WTC11 (cell line): ENCODE results near the gene CMC2. TPM values are rescaled to one million over a fixed set of nuclear protein-coding genes. Genes with fewer than 3 reads are reported as not detected.

Experiments
- ATAC-seq: fragments of 200-7000 bp; cut with Tn5 transposase; 2 replicates; pipeline ENCODE4 v1.10.0; 2021; ENCODE audit warnings: mild to moderate bottlenecking, moderate library complexity
- CTCF ChIA-PET: fragments of 300-600 bp; sonication (Branson Sonifier 250); formaldehyde crosslinking; loops from one replicate; lab custom pipeline; 2021; ENCODE audit warnings: antibody characterized with exemption; lab: Charles Lee
- POLR2A ChIA-PET: fragments of 350-600 bp; sonication (Branson Sonifier 250); formaldehyde crosslinking; loops from one replicate; lab custom pipeline; 2021; ENCODE audit warnings: antibody characterized with exemption; lab: Charles Lee
- DNase-seq: peaks from one replicate; pipeline ENCODE4 v3.0.0; 2021; ENCODE audit warnings: low spot score
- H3K27ac Mint-ChIP-seq: 2 replicates; pipeline ENCODE4 v1.8.0; 2021; ENCODE audit warnings: mixed read lengths
- H3K27me3 Mint-ChIP-seq: 2 replicates; pipeline ENCODE4 v1.8.0; 2021; ENCODE audit warnings: low read depth, mild to moderate bottlenecking, moderate library complexity, mixed read lengths
- H3K36me3 Mint-ChIP-seq: 2 replicates; pipeline ENCODE4 v1.8.0; 2021; ENCODE audit warnings: mixed read lengths
- H3K4me1 Mint-ChIP-seq: 2 replicates; pipeline ENCODE4 v1.8.0; 2022; ENCODE audit warnings: mixed read lengths
- H3K4me3 Mint-ChIP-seq: 2 replicates; pipeline ENCODE4 v1.8.0; 2021; ENCODE audit warnings: mild to moderate bottlenecking, moderate library complexity, mixed read lengths
- H3K9me3 Mint-ChIP-seq: 2 replicates; pipeline ENCODE4 v1.8.0; 2021; ENCODE audit warnings: mixed read lengths
- FOXJ3 ChIP-seq: sonication (generic); formaldehyde crosslinking; IDR thresholded peaks from 2 replicates; pipeline ENCODE4 v1.9.0; 2021; ENCODE audit warnings: missing genetic modification reagents, mild to moderate bottlenecking, borderline replicate concordance
- FOXP1 ChIP-seq: sonication (generic); formaldehyde crosslinking; IDR thresholded peaks from 2 replicates; pipeline ENCODE4 v1.8.0; 2022; ENCODE audit warnings: missing genetic modification reagents, mild to moderate bottlenecking, moderate library complexity, borderline replicate concordance
- JUN ChIP-seq: sonication (generic); formaldehyde crosslinking; IDR thresholded peaks from 2 replicates; pipeline ENCODE4 v1.8.0; 2023; ENCODE audit warnings: mild to moderate bottlenecking, missing genetic modification reagents
- KAT7 ChIP-seq: sonication (generic); formaldehyde crosslinking; IDR thresholded peaks from 2 replicates; pipeline ENCODE4 v1.8.1; 2023; ENCODE audit warnings: missing genetic modification reagents, mild to moderate bottlenecking, borderline replicate concordance
- NFATC4 ChIP-seq: fragments of 250-450 bp; sonication (Bioruptor Pico); IDR thresholded peaks from 2 replicates; pipeline ENCODE4 v1.9.0; 2021; ENCODE audit warnings: mild to moderate bottlenecking
- NR2C2 ChIP-seq: sonication (generic); formaldehyde crosslinking; IDR thresholded peaks from 2 replicates; pipeline ENCODE4 v1.8.0; 2022; ENCODE audit warnings: mild to moderate bottlenecking, missing genetic modification reagents
- OVOL2 ChIP-seq: fragments of 250-450 bp; sonication (Bioruptor Pico); IDR thresholded peaks from 2 replicates; pipeline ENCODE4 v1.9.0; 2021; ENCODE audit warnings: mild to moderate bottlenecking, borderline replicate concordance
- TEAD1 ChIP-seq: sonication (generic); formaldehyde crosslinking; IDR thresholded peaks from 2 replicates; pipeline ENCODE4 v1.8.0; 2022; ENCODE audit warnings: mild to moderate bottlenecking, missing genetic modification reagents
- TP53 ChIP-seq: sonication (generic); formaldehyde crosslinking; IDR thresholded peaks from 2 replicates; pipeline ENCODE4 v1.8.1; 2023; ENCODE audit warnings: mild to moderate bottlenecking, missing genetic modification reagents
- ZBTB21 ChIP-seq: sonication (generic); formaldehyde crosslinking; IDR thresholded peaks from 2 replicates; pipeline ENCODE4 v1.8.1; 2023; ENCODE audit warnings: mild to moderate bottlenecking, missing genetic modification reagents, borderline replicate concordance
- ZNF219 ChIP-seq: sonication (generic); formaldehyde crosslinking; IDR thresholded peaks from 2 replicates; pipeline ENCODE4 v1.8.0; 2023; ENCODE audit warnings: missing genetic modification reagents, mild to moderate bottlenecking, borderline replicate concordance
- ZNF232 ChIP-seq: sonication (generic); formaldehyde crosslinking; IDR thresholded peaks from 2 replicates; pipeline ENCODE4 v1.8.0; 2022; ENCODE audit warnings: mild to moderate bottlenecking, missing genetic modification reagents
- ZNF396 ChIP-seq: fragments of 250-450 bp; sonication (Bioruptor Pico); IDR thresholded peaks from 2 replicates; pipeline ENCODE4 v1.8.0; 2021; ENCODE audit warnings: mild to moderate bottlenecking, moderate library complexity, borderline replicate concordance
- ZNF423 ChIP-seq: fragments of 250-450 bp; sonication (Bioruptor Pico); IDR thresholded peaks from 2 replicates; pipeline ENCODE4 v2.1.2; 2022; ENCODE audit warnings: mild to moderate bottlenecking, moderate library complexity
- total RNA-seq: library from RNA; stranded (reverse); gene quantifications from 3 replicates; pipeline ENCODE4 v1.2.3, GENCODE V29; 2021
- TF ChIP-seq, protein P1 (sequence below): sonication (generic); formaldehyde crosslinking; IDR thresholded peaks from 2 replicates; pipeline ENCODE4 v1.8.0; 2022; ENCODE audit warnings: mild to moderate bottlenecking, missing genetic modification reagents
- TF ChIP-seq, protein P2 (sequence below): sonication (generic); formaldehyde crosslinking; IDR thresholded peaks from 2 replicates; pipeline ENCODE4 v1.8.1; 2023; ENCODE audit warnings: mild to moderate bottlenecking, moderate library complexity, missing genetic modification reagents
- TF ChIP-seq, protein P3 (sequence below): sonication (generic); formaldehyde crosslinking; IDR thresholded peaks from 2 replicates; pipeline ENCODE4 v1.8.1; 2022; ENCODE audit warnings: low read depth, missing genetic modification reagents, borderline replicate concordance
- TF ChIP-seq, protein P4 (sequence below): sonication (generic); formaldehyde crosslinking; IDR thresholded peaks from 2 replicates; pipeline ENCODE4 v1.8.1; 2022; ENCODE audit warnings: low read depth, mild to moderate bottlenecking, moderate library complexity, missing genetic modification reagents, borderline replicate concordance
- TF ChIP-seq, protein P5 (sequence below): sonication (generic); formaldehyde crosslinking; IDR thresholded peaks from 2 replicates; pipeline ENCODE4 v1.8.0; 2022; ENCODE audit warnings: mild to moderate bottlenecking, missing genetic modification reagents
- TF ChIP-seq, protein P6 (sequence below): sonication (generic); formaldehyde crosslinking; conservative IDR thresholded peaks from 2 replicates; pipeline ENCODE4 v1.8.1; 2023; ENCODE audit warnings: mild to moderate bottlenecking, low read depth, missing genetic modification reagents, moderate library complexity

CMC2 gene
- total RNA-seq, 1 experiment from 2014 or later, result 78.9 TPM

DNA sequence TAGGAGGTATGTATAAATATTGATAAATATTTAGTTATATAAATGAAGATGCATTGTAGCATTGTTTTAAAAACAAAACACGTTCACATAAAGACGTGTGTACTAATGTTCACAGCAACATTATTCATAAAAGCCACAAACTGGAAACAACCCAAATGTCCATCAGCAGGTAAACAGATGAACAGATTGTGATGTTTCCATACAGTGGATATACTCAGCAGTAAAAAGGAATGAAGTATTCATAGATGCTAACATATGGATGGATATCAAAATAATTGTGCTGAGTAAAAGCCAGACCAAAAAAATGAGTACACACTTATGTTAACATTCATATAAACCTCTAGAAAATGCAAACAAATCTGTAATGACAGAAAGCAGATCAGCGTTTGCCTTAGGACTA, 6.3 kb upstream of the CMC2 start:
- DNase-seq, result no peak
- Mint-ChIP-seq H3K27ac (no peak overlapping the region), H3K4me3 (no peak overlapping the region)
- TF ChIP-seq ZNF219 (CRISPR knock-in tag) (no peak), FOXJ3 (CRISPR knock-in tag) (no peak), NFATC4 (no peak), TP53 (no peak), FOXP1 (CRISPR knock-in tag) (no peak), ZBTB21 (CRISPR knock-in tag) (no peak), NR2C2 (no peak), ZNF396 (CRISPR knock-in tag) (no peak), TEAD1 (CRISPR knock-in tag) (no peak), ZNF232 (no peak), JUN (CRISPR knock-in tag) (no peak), ZNF423 (CRISPR knock-in tag) (no peak), OVOL2 (no peak), KAT7 (no peak)
- TF ChIP-seq, protein P1, sequence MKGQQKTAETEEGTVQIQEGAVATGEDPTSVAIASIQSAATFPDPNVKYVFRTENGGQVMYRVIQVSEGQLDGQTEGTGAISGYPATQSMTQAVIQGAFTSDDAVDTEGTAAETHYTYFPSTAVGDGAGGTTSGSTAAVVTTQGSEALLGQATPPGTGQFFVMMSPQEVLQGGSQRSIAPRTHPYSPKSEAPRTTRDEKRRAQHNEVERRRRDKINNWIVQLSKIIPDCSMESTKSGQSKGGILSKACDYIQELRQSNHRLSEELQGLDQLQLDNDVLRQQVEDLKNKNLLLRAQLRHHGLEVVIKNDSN (CRISPR knock-in tag), result no peak
- TF ChIP-seq, protein P2, sequence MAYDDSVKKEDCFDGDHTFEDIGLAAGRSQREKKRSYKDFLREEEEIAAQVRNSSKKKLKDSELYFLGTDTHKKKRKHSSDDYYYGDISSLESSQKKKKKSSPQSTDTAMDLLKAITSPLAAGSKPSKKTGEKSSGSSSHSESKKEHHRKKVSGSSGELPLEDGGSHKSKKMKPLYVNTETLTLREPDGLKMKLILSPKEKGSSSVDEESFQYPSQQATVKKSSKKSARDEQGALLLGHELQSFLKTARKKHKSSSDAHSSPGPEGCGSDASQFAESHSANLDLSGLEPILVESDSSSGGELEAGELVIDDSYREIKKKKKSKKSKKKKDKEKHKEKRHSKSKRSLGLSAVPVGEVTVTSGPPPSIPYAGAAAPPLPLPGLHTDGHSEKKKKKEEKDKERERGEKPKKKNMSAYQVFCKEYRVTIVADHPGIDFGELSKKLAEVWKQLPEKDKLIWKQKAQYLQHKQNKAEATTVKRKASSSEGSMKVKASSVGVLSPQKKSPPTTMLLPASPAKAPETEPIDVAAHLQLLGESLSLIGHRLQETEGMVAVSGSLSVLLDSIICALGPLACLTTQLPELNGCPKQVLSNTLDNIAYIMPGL (CRISPR knock-in tag), result no peak
- TF ChIP-seq, protein P3, sequence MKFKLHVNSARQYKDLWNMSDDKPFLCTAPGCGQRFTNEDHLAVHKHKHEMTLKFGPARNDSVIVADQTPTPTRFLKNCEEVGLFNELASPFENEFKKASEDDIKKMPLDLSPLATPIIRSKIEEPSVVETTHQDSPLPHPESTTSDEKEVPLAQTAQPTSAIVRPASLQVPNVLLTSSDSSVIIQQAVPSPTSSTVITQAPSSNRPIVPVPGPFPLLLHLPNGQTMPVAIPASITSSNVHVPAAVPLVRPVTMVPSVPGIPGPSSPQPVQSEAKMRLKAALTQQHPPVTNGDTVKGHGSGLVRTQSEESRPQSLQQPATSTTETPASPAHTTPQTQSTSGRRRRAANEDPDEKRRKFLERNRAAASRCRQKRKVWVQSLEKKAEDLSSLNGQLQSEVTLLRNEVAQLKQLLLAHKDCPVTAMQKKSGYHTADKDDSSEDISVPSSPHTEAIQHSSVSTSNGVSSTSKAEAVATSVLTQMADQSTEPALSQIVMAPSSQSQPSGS (CRISPR knock-in tag), result no peak
- TF ChIP-seq, protein P4, sequence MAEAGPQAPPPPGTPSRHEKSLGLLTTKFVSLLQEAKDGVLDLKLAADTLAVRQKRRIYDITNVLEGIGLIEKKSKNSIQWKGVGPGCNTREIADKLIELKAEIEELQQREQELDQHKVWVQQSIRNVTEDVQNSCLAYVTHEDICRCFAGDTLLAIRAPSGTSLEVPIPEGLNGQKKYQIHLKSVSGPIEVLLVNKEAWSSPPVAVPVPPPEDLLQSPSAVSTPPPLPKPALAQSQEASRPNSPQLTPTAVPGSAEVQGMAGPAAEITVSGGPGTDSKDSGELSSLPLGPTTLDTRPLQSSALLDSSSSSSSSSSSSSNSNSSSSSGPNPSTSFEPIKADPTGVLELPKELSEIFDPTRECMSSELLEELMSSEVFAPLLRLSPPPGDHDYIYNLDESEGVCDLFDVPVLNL, result no peak
- TF ChIP-seq, protein P5, sequence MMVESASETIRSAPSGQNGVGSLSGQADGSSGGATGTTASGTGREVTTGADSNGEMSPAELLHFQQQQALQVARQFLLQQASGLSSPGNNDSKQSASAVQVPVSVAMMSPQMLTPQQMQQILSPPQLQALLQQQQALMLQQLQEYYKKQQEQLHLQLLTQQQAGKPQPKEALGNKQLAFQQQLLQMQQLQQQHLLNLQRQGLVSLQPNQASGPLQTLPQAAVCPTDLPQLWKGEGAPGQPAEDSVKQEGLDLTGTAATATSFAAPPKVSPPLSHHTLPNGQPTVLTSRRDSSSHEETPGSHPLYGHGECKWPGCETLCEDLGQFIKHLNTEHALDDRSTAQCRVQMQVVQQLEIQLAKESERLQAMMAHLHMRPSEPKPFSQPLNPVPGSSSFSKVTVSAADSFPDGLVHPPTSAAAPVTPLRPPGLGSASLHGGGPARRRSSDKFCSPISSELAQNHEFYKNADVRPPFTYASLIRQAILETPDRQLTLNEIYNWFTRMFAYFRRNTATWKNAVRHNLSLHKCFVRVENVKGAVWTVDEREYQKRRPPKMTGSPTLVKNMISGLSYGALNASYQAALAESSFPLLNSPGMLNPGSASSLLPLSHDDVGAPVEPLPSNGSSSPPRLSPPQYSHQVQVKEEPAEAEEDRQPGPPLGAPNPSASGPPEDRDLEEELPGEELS (CRISPR knock-in tag), result no peak
- TF ChIP-seq, protein P6, sequence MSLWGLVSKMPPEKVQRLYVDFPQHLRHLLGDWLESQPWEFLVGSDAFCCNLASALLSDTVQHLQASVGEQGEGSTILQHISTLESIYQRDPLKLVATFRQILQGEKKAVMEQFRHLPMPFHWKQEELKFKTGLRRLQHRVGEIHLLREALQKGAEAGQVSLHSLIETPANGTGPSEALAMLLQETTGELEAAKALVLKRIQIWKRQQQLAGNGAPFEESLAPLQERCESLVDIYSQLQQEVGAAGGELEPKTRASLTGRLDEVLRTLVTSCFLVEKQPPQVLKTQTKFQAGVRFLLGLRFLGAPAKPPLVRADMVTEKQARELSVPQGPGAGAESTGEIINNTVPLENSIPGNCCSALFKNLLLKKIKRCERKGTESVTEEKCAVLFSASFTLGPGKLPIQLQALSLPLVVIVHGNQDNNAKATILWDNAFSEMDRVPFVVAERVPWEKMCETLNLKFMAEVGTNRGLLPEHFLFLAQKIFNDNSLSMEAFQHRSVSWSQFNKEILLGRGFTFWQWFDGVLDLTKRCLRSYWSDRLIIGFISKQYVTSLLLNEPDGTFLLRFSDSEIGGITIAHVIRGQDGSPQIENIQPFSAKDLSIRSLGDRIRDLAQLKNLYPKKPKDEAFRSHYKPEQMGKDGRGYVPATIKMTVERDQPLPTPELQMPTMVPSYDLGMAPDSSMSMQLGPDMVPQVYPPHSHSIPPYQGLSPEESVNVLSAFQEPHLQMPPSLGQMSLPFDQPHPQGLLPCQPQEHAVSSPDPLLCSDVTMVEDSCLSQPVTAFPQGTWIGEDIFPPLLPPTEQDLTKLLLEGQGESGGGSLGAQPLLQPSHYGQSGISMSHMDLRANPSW, result no peak
- TF ChIP-seq, all 79 proteins: peak for 0
- no peak for ATAC-seq
- Mint-ChIP-seq H3K36me3 (peaks cover 57% of the 10 kb centered on the region), H3K4me1 (peaks cover 7% of the 10 kb centered on the region), H3K9me3 (no peaks in the 10 kb centered on the region), H3K27me3 (no peaks in the 10 kb centered on the region)
- ChIA-PET CTCF (no interaction called here), POLR2A (no interaction called here)
